GM23338 (cell line): ENCODE data around the gene CRYGB. TPM values are rescaled to one million over a fixed set of nuclear protein-coding genes. Genes with fewer than 3 reads are reported as not detected.

Experiments
- ATAC-seq: fragments of 200-7000 bp; cut with Tn5 transposase; 3 replicates; pipeline ENCODE4 v1.9.1; 2020
- DNase-seq: peaks from one replicate; pipeline ENCODE4 v3.0.0-alpha.2; 2015; ENCODE audit warnings: low spot score
- H2AFZ ChIP-seq: fragments of 200-600 bp; sonication (generic); 2 replicates; pipeline ENCODE4 v1.8.0; 2016; ENCODE audit warnings: antibody characterized with exemption, mild to moderate bottlenecking, moderate library complexity
- H3F3A ChIP-seq: fragments of 200-600 bp; sonication (generic); replicated peaks from 2 replicates; pipeline ENCODE4 v1.8.0; 2017; ENCODE audit warnings: antibody characterized with exemption, mixed run types, low read depth
- H3K27ac ChIP-seq: fragments of 200-600 bp; sonication (generic); 2 replicates; pipeline ENCODE4 v1.6.1; 2016; ENCODE audit warnings: low read depth
- H3K27me3 ChIP-seq: fragments of 200-600 bp; sonication (generic); 2 replicates; pipeline ENCODE4 v1.8.0; 2016; ENCODE audit warnings: mild to moderate bottlenecking, mixed run types, moderate library complexity; ENCODE audit not compliant: insufficient read depth
- H3K36me3 ChIP-seq: fragments of 200-600 bp; sonication (generic); 2 replicates; pipeline ENCODE4 v1.8.0; 2016; ENCODE audit warnings: mild to moderate bottlenecking; ENCODE audit not compliant: insufficient read depth
- H3K4me1 ChIP-seq: fragments of 200-600 bp; sonication (generic); 2 replicates; pipeline ENCODE4 v1.8.0; 2016; ENCODE audit warnings: mild to moderate bottlenecking, moderate library complexity; ENCODE audit not compliant: insufficient read depth
- H3K4me2 ChIP-seq: fragments of 200-600 bp; sonication (generic); 2 replicates; pipeline ENCODE4 v1.7.1; 2017; ENCODE audit warnings: mixed run types
- H3K4me3 ChIP-seq: fragments of 200-600 bp; sonication (generic); 2 replicates; pipeline ENCODE4 v1.6.1; 2016; ENCODE audit warnings: mixed run types
- H3K79me2 ChIP-seq: fragments of 200-600 bp; sonication (generic); replicated peaks from 2 replicates; pipeline ENCODE4 v1.8.0; 2017; ENCODE audit warnings: mild to moderate bottlenecking; ENCODE audit not compliant: insufficient read depth
- H3K9me2 ChIP-seq: fragments of 200-600 bp; sonication (generic); 2 replicates; pipeline ENCODE4 v1.8.0; 2017; ENCODE audit not compliant: insufficient read depth
- H4K20me1 ChIP-seq: fragments of 200-600 bp; sonication (generic); replicated peaks from 2 replicates; pipeline ENCODE4 v1.8.0; 2017; ENCODE audit warnings: mild to moderate bottlenecking; ENCODE audit not compliant: insufficient read depth
- H3K27ac Mint-ChIP-seq: 2 replicates; pipeline ENCODE4 v1.8.0; 2020; ENCODE audit warnings: inconsistent platforms, mild to moderate bottlenecking, moderate library complexity, mixed read lengths
- H3K27me3 Mint-ChIP-seq: 3 replicates; pipeline ENCODE4 v1.8.0; 2022; ENCODE audit warnings: low read depth, mild to moderate bottlenecking, moderate library complexity, mixed read lengths, inconsistent platforms; ENCODE audit not compliant: insufficient read depth, poor library complexity
- H3K36me3 Mint-ChIP-seq: 3 replicates; pipeline ENCODE4 v1.8.0; 2021; ENCODE audit warnings: low read depth, mild to moderate bottlenecking, inconsistent platforms, moderate library complexity, mixed read lengths
- H3K4me1 Mint-ChIP-seq: 3 replicates; pipeline ENCODE4 v1.8.0; 2020; ENCODE audit warnings: mild to moderate bottlenecking, inconsistent platforms, mixed read lengths
- H3K4me3 Mint-ChIP-seq: 3 replicates; pipeline ENCODE4 v1.8.0; 2021; ENCODE audit warnings: moderate library complexity, mild to moderate bottlenecking, inconsistent platforms, mixed read lengths
- H3K9me3 Mint-ChIP-seq: 3 replicates; pipeline ENCODE4 v1.8.0; 2020; ENCODE audit warnings: moderate library complexity, mild to moderate bottlenecking, inconsistent platforms, mixed read lengths
- CREB1 ChIP-seq: fragments of 250-450 bp; sonication (Bioruptor Pico); IDR thresholded peaks from 2 replicates; pipeline ENCODE4 v1.5.0; 2020; ENCODE audit warnings: low read depth, mild to moderate bottlenecking, moderate library complexity
- ETS1 ChIP-seq: IDR thresholded peaks from 2 replicates; pipeline ENCODE4 v1.6.1; 2016; ENCODE audit warnings: antibody characterized with exemption
- EZH2 ChIP-seq: fragments of 200-600 bp; sonication (generic); IDR thresholded peaks from one replicate; pipeline ENCODE4 v1.8.0; 2017; ENCODE audit warnings: antibody characterized with exemption, mild to moderate bottlenecking, low read depth; ENCODE audit not compliant: unreplicated experiment
- NANOG ChIP-seq: IDR thresholded peaks from 2 replicates; pipeline ENCODE4 v1.6.1; 2016; ENCODE audit warnings: antibody characterized with exemption, borderline replicate concordance
- POLR2AphosphoS5 ChIP-seq: IDR thresholded peaks from 2 replicates; pipeline ENCODE4 v1.6.1; 2016; ENCODE audit warnings: antibody characterized with exemption, low read depth
- REST ChIP-seq: IDR thresholded peaks from one replicate; pipeline ENCODE4 v1.6.1; 2018; ENCODE audit warnings: antibody characterized with exemption; ENCODE audit not compliant: unreplicated experiment
- ZNF114 ChIP-seq: fragments of 250-450 bp; sonication (Bioruptor Pico); IDR thresholded peaks from 2 replicates; pipeline ENCODE4 v1.5.0; 2020; ENCODE audit warnings: mild to moderate bottlenecking, moderate library complexity
- polyA plus RNA-seq: library from polyadenylated mRNA; unstranded; fragments of >200 nt; fragmentation: Nextera tagmentation; extraction: Ambion mirVana; gene quantifications from 2 replicates; pipeline ENCODE4 v1.2.1, GENCODE V29; 2016
- total RNA-seq: library from RNA; depleted of rRNA; stranded (reverse); fragments of >200 nt; shearing (Covaris generic); gene quantifications from 2 replicates; pipeline ENCODE4 v1.2.3, GENCODE V29; 2014
- TF ChIP-seq, protein P1 (sequence below): fragments of 250-450 bp; sonication (Bioruptor Pico); IDR thresholded peaks from 2 replicates; pipeline ENCODE4 v1.5.0; 2020; ENCODE audit warnings: mild to moderate bottlenecking, moderate library complexity

CRYGB gene
- total and polyA plus RNA-seq, 2 experiments from 2014 or later, result 0.92 to 1.9 TPM

DNA sequence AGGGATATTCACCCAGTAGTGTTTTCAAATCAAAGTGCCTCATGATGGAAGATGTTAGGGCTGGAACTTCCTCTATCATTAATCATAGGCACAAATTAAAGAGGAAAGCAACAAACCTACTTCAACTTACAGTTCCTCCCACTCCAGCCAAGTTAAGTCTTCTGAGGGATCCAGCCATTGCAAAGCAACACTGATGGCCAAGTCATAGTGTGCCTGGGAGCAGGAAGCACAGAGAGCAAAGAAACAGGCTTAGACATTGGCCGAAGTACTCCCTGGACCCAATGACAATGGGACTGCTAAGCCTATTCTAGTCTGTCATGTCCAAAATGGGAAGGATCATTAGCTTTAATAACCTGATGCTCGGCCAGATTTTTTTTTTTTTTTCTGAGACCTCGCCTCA lies 36.9 kb upstream of the CRYGB start:
- no peaks in the 10 kb centered on the region for H3K36me3 ChIP-seq
- no peak overlapping the region; the same call in 2 of the 3 replicates for H3K4me3 Mint-ChIP-seq

More for the DNA sequence above, 36.9 kb upstream of the CRYGB start:
- DNase-seq, result no peak
- H3K27me3 Mint-ChIP-seq, result peaks cover 3% of the 10 kb centered on the region
- ATAC-seq, result peak; percentile 13; the same call in 1 of the 3 replicates
- no peaks in the 10 kb centered on the region for H3K9me3 Mint-ChIP-seq
- no peaks in the 10 kb centered on the region for H3K36me3 Mint-ChIP-seq
- TF ChIP-seq POLR2AphosphoS5 (no peak), ZNF114 (no peak), EZH2 (no peak), CREB1 (CRISPR knock-in tag) (no peak), NANOG (no peak), ETS1 (no peak), REST (no peak)
- TF ChIP-seq, protein P1, sequence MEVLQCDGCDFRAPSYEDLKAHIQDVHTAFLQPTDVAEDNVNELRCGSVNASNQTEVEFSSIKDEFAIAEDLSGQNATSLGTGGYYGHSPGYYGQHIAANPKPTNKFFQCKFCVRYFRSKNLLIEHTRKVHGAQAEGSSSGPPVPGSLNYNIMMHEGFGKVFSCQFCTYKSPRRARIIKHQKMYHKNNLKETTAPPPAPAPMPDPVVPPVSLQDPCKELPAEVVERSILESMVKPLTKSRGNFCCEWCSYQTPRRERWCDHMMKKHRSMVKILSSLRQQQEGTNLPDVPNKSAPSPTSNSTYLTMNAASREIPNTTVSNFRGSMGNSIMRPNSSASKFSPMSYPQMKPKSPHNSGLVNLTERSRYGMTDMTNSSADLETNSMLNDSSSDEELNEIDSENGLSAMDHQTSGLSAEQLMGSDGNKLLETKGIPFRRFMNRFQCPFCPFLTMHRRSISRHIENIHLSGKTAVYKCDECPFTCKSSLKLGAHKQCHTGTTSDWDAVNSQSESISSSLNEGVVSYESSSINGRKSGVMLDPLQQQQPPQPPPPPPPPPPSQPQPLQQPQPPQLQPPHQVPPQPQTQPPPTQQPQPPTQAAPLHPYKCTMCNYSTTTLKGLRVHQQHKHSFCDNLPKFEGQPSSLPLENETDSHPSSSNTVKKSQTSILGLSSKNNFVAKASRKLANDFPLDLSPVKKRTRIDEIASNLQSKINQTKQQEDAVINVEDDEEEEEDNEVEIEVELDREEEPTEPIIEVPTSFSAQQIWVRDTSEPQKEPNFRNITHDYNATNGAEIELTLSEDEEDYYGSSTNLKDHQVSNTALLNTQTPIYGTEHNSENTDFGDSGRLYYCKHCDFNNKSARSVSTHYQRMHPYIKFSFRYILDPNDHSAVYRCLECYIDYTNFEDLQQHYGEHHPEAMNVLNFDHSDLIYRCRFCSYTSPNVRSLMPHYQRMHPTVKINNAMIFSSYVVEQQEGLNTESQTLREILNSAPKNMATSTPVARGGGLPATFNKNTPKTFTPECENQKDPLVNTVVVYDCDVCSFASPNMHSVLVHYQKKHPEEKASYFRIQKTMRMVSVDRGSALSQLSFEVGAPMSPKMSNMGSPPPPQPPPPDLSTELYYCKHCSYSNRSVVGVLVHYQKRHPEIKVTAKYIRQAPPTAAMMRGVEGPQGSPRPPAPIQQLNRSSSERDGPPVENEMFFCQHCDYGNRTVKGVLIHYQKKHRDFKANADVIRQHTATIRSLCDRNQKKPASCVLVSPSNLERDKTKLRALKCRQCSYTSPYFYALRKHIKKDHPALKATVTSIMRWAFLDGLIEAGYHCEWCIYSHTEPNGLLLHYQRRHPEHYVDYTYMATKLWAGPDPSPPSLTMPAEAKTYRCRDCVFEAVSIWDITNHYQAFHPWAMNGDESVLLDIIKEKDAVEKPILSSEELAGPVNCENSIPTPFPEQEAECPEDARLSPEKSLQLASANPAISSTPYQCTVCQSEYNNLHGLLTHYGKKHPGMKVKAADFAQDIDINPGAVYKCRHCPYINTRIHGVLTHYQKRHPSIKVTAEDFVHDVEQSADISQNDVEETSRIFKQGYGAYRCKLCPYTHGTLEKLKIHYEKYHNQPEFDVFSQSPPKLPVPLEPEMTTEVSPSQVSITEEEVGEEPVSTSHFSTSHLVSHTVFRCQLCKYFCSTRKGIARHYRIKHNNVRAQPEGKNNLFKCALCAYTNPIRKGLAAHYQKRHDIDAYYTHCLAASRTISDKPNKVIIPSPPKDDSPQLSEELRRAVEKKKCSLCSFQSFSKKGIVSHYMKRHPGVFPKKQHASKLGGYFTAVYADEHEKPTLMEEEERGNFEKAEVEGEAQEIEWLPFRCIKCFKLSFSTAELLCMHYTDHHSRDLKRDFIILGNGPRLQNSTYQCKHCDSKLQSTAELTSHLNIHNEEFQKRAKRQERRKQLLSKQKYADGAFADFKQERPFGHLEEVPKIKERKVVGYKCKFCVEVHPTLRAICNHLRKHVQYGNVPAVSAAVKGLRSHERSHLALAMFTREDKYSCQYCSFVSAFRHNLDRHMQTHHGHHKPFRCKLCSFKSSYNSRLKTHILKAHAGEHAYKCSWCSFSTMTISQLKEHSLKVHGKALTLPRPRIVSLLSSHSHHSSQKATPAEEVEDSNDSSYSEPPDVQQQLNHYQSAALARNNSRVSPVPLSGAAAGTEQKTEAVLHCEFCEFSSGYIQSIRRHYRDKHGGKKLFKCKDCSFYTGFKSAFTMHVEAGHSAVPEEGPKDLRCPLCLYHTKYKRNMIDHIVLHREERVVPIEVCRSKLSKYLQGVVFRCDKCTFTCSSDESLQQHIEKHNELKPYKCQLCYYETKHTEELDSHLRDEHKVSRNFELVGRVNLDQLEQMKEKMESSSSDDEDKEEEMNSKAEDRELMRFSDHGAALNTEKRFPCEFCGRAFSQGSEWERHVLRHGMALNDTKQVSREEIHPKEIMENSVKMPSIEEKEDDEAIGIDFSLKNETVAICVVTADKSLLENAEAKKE (CRISPR knock-in tag), result no peak
- Histone ChIP-seq H3K27ac (no peak overlapping the region), H4K20me1 (no peaks in the 10 kb centered on the region), H3K9me2 (no peaks in the 10 kb centered on the region), H3K4me2 (no peak overlapping the region), H3K4me3 (no peak overlapping the region), H3K27me3 (no peaks in the 10 kb centered on the region), H3F3A (0 out of 2 replicates have a peak, but pooled peaks cover 6% of the 10 kb centered on the region), H3K4me1 (peaks cover 40% of the 10 kb centered on the region), H2AFZ (no peak overlapping the region), H3K79me2 (no peaks in the 10 kb centered on the region)
- H3K27ac Mint-ChIP-seq, result no peak overlapping the region
- peaks cover 49% of the 10 kb centered on the region for H3K4me1 Mint-ChIP-seq
